Activated CD4-positive, alpha-beta T cell treated with anti-CD3 and anti-CD28 coated beads for 48 hours (primary cell): ENCODE results near the gene RCC2.

Source experiments
- DNase-seq: peaks from one replicate; pipeline ENCODE4 v3.0.0-alpha.2; 2020

RCC2 gene

DNA sequence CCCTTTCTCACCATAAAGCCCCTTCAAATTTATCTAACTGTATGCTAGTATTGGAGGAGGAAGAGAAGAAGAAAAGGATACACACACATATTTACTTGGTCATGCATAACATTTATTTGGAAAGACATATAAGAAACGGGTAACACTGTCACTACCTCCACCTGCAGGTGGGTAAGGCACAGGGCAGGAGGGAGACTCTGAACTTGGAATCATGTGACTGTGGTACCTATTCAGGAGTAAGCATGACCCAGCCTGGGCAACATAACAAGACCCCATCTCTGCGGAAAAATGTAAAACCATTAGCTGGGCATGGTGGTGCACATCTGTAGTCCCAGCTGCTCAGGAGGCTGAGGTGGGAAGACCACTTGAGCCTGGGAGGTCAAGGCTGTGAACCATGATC is 68.9 kb downstream of the RCC2 start:
- DNase-seq: no peak

DNA sequence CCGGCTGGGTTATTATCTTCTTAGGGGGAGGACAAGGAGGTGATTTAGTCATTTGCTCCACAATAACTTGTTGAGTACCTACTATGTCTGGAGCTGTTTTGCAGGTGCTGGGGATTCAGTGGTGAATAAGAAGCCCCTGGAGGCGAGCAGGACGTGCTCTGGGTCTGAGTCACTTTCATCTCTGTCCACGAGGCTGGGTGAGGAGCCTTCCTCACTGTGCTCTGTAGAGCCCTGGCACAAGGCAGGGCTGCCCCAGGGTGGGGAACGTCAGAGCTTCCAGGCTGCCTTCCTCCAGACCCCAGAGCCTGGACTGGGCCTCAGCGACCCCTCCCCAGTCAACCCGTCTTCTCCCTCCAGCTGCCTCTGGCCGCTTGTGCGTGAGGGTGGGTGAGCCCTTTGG is 70.0 kb downstream of the RCC2 start:
- no peak for DNase-seq

DNA sequence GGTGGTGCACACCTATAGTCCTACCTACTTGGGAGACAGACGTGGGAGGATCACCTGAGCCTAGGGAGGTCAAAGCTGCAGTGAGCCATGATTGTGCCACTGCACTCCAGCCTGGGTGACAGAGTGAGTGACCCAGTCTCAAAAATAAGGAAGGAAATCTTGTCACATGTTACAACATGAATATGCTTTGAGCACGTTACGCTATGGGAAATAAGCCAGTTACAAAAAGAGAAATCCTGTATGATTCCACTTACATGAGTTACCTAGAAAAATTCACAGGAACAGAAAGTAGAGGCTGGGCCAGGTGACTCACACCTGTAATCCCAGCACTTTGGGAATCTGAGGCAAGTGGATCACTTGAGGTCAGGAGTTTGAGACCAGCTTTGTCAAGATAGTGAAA is 74.2 kb downstream of the RCC2 start:
- no peak for DNase-seq

GRCh38 chr1:17363771-17364170 is 75.7 kb downstream of the RCC2 start:
- DNase-seq: no peak

- DNase-seq: no peak
Measured at GRCh38 chr1:17363351-17363750, 76.1 kb downstream of the RCC2 start.

- DNase-seq: no peak
Measured at GRCh38 chr1:17361687-17362086, 77.8 kb downstream of the RCC2 start.

- DNase-seq: no peak
Measured at GRCh38 chr1:17360272-17360956, 79.1 kb downstream of the RCC2 start.

DNA sequence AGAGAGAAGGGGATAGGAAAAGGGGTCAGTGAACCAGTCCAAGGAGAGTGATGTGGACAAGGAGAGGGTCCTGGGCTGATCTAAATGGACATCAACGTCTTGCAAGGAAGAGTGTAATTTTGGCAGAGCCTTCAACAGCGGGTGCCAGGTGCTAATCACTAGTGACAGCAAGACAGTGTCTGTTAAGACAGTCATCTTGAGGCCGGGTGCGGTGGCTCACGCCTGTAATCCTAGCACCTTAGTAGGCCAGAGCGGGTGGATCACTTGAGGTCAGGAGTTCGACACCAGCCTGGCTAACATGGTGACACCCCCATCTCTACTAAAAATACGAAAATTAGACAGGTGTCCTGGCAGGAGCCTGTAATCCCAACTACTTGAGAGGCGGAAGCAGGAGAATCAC is 79.7 kb downstream of the RCC2 start:
- no peak for DNase-seq

GRCh38 chr1:17359031-17359430 is 80.4 kb downstream of the RCC2 start:
- no peak for DNase-seq

DNA sequence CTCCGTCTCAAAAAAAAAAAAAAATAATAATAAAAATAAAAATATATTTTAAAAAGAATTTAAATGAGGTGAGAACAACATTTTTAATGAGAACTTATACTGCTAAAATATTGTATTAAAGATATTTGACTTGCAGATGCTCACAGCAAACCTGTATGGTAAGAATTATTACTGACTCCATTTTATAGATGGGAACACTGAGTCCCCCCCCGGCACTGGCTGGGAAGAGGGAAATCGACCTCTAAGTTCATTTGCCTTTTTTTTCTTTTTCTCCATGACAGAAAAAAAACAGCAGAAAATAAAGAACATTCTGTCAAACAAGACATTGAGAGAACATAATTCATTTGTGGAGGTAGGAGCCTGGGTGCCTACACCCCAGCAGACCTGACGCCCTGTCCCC is 80.9 kb downstream of the RCC2 start:
- DNase-seq: no peak
